GM19328 (cell line): ENCODE results near the gene SOX9.
"Not testable (repeated sequence)": the region's sequence is repeated elsewhere in the genome, so short reads cannot be mapped to it uniquely, and the experiment has no call there.

ENCODE experiments used
- ATAC-seq: cut with Tn5 transposase; IDR thresholded peaks from one replicate; pipeline ENCODE4 v1.9.1; 2021; ENCODE audit warnings: mild to moderate bottlenecking, moderate library complexity; ENCODE audit not compliant: unreplicated experiment

Gene SOX9

DNA sequence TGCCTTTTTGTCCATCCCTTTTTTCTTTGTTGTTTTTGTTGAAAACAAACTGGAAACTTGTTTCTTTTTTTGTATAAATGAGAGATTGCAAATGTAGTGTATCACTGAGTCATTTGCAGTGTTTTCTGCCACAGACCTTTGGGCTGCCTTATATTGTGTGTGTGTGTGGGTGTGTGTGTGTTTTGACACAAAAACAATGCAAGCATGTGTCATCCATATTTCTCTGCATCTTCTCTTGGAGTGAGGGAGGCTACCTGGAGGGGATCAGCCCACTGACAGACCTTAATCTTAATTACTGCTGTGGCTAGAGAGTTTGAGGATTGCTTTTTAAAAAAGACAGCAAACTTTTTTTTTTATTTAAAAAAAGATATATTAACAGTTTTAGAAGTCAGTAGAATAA is 4.9 kb downstream of the SOX9 start:
- no peak for ATAC-seq

GRCh38 chr17:72126575-72127486 is 6.0 kb downstream of the SOX9 start:
- no peak for ATAC-seq

- no peak for ATAC-seq
Measured at GRCh38 chr17:72128039-72128438, 7.2 kb downstream of the SOX9 start.

DNA sequence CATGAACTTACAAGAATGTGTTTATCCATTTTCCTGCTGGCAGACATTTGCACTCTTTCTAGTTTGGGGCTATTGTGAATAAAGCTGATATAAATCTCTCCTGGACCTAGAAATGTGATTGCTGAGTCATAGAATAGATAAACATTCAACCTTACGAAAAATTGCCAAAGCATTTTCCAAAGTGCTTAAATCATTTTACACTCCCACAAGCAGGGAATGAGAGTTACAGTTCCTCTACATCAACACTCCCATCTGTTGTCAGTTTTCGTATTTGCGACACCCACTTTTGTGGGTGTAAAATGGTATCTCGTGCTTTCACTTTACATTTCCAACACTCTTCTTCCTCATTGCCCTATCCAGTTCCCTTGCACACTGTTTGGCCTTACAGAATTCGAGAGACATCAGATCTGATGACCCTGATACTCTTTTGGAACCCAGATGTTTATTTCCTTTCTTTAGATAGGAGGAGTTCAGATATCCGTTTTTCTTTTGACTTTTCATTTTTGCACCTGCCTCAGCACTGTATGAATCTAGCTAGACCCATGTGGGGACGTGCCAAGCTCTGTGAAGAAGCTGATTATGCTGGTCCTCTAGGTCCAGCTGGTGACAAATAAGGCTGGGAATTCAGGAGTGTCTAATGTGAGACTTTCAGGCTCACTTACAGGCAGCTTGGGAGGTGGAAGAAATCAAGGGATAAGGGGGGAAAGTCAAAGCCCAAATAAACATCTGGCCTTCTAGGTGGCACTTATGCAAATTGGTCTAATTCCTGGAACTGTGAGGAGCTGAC is 14.0 kb downstream of the SOX9 start:
- no peak for ATAC-seq

DNA sequence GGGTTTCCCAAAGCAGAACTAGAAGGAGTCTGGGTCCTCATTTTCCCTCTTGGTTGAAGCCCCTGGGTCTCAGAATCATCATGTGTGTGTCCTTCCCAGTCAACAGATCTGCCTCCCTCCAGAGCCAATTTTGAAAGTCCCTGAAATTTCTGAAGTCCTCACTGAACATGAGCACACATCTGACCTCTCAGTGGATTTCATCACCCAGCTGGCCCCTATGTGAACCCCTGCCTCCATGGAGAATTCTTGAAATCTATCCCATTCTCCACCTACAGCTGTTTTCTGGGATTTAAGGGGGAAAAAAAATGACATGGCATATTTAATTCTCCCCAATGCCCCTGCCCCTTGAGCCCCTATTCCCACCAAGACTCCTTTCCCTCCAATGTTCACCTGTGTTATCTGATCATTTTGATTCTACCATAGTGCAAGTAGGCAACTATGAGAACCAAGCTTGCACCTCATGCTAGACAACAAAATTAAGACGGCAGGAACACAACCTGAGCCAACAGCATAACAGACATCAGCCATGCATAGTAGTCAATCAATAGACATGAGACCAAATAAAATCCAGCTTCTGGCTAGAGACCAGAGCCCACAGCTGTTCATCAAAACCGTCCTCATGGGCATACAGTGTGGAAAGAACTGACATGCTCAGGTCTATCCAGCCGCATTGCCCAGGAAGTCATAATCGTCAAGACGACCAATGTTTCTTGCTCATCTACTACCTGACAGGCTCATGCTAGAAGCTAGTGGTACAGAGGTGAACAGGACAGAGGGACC is 14.9 kb downstream of the SOX9 start:
- ATAC-seq, result no peak

DNA sequence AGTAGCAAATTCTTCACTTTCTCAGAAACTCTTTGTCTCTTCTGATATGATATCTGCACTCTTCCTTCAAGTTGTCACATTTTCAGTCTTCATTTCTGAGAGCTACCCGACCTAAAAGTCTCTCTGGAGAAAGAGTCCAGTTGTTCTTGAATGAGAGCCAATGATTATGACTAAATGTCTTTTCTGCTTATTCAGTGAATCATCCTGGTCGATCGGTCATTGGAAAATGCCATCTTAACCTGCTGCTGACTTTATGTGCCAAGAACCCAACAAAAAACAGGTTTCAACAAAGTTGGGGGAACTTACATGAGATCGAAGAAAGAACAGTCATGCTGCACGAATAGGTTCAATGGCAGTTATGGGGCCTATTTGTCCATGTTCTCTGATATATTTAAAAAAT is 15.9 kb downstream of the SOX9 start:
- ATAC-seq, result no peak

DNA sequence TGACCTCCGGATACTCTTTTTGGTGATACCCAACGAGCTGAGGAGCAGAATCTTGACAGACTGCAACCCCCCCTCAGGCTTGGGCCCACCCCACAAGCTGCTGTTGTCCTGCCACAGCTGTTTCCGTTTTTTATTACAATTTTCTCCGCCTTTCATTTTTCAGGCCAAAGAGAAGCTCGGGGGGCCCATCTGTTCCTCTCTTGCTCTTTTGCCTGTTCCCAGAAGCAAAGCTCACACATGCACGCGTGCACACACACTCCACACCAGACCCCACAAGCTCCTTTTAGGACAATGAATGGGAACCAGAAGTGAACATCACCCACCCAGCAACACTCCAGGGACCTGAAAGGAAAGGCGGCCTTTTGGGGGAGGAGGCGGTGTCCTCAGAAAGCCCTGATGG is 16.3 kb downstream of the SOX9 start:
- ATAC-seq, result no peak

DNA sequence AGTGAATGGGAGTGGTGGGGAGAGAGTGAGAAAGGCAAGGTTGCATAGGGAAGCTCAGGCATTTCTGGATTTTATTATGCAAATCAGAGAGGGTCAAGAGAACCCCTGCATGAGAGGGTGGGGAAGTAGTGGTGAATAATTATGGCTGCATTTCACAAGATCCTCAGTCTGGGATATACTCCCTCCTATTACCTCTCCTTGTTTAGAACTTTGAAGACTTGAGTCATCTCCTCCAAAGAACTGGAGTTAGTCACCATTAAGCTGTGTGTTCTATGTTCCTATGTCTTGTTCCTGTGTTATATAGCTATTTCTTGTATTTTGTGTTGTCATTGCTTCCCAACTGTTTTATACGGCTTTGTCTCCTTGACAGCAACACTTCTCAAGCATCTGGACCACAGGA is 18.4 kb downstream of the SOX9 start:
- no peak for ATAC-seq

- ATAC-seq, result no peak
Measured at GRCh38 chr17:72141336-72141735, 20.5 kb downstream of the SOX9 start.

DNA sequence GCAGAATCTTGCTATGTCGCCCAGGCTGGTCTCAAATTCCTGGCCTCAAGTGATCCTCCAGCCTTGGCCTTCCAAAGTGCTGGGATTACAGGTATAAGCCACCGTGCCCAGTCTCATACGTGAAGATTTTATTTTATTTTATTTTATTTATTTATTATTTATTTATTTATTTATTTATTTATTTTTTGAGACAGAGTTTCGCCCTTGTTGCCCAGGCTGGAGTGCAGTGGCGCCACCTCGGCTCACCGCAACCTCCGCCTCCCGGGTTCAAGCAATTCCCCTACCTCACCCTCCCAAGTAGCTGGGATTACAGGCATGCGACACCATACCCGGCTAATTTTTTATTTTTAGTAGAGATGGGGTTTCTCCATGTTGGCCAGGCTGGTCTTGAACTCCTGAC is 21.3 kb downstream of the SOX9 start:
- ATAC-seq, result not testable (repeated sequence)

DNA sequence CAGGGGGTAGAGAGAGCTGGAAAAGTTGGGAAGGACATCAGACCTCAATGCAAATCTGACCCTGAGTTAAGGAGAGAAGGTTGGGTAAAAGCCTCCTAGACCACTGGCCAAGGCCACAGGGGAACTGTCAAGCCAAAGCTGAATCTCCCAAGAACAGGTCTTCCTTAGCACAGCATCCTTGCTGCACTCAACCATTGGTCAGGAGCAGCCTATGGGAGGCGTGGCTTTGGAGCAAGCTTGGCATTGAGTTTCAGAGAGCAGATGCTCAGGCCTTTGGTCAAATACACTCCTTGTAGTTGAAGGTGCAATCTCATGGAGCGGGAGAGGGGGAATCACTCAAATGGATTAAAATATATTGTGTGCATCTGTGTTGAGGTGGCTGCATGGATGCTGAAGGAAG is 21.8 kb downstream of the SOX9 start:
- ATAC-seq, result no peak

- no peak for ATAC-seq
Measured at GRCh38 chr17:72143245-72143644, 22.4 kb downstream of the SOX9 start.

- no peak for ATAC-seq
Measured at GRCh38 chr17:72144101-72144500, 23.3 kb downstream of the SOX9 start.

GRCh38 chr17:72145562-72145961 is 24.7 kb downstream of the SOX9 start:
- ATAC-seq, result no peak

- ATAC-seq, result no peak
Measured at GRCh38 chr17:72145962-72146361, 25.1 kb downstream of the SOX9 start.

DNA sequence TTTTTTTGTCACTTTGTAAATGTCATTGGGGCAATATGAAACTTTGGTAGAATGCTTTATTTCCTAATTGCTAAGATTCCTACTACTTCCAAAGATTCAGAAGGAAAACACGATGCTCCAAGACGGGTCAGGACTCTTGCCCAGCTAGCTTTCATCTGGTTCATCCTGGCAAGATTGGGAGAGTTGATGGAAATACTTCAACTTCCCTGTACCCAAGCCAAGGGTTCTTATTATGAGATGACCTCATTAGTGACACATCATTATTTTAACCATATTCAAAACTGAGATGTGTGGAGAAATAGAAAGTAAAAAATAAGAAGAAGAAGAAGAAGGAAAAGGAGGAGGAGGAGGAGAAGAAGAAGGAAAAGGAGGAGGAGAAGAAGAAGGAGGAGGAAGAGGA is 25.6 kb downstream of the SOX9 start:
- no peak for ATAC-seq

- ATAC-seq, result no peak
Measured at GRCh38 chr17:72150632-72151460, 30.0 kb downstream of the SOX9 start.

DNA sequence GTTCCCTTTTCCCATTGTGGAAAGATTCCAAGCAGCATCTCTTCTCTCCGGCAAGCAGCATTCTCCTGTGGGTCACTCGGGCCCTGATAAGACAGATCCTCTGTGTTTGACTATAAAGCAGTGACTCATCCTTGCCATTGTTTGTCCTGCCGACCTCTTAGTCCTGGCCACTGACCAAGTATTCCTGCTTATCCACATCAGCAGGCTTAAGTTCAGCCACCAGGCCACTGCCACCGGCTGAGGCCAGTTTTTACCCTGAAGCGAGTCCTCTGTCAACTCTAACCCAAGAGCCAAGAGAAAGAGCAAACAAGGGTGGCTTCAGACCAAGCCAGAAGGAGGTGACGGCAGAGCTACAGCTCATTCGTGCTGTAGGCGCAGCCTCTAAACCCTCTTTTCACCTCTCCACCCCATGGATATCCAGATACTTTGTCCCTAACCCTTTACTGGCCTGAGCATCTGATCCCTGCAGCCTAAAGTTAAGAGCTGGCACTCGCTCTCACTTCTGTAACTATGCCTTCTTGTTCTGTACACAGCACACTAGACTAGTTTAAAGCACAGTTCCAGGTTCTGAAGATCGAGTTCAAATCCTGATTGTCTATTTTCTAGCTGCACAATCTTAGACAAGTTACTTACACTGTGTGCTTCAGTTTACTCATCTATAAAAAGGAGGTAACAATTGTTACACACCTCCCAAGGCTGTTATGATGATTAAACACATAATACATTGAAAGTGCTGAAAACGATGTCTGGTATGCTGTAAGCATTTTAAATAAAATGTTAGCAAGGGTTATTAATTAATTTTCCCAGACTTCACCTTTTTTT is 31.0 kb downstream of the SOX9 start:
- ATAC-seq, result no peak

DNA sequence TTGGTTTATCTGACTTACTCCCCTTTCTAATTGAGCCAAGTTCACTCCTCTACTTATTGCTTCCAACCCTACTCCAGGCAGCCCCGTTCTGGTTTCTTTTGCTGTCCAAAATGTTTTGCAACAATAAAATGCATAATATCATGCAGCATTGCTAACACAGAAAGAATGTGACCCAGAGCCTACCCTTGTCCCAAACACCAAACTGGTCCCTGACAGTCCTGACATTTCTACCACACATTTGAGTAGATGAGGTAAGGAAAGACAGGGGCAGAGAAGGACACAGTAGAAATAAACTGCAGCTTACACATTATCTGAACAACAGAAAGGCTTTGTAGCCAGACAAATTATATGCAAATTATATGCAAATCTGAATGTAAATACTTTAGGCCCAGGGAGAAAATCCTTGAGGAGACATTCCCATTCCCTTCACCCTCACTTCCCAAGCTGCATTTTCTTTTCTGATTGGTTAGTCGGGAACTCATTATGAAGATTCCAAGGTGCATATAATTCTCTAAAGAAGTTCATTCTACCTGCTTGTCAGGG is 31.6 kb downstream of the SOX9 start:
- ATAC-seq, result no peak
